Stomach (tissue), 4 donors: ENCODE measurements around the gene C11orf86.

Experiments used
- EP300 ChIP-seq: sonication (generic); formaldehyde crosslinking; IDR thresholded peaks from one replicate; pipeline ENCODE4 v1.6.1; 2017; ENCODE audit warnings: antibody characterized with exemption
- POLR2AphosphoS5 ChIP-seq, 3 donors: sonication (generic); formaldehyde crosslinking; IDR thresholded peaks; one replicate each; pipeline ENCODE4 v1.6.1; 2016; ENCODE audit warnings: antibody characterized with exemption in 3 of 3
- TF ChIP-seq, protein P1 (sequence below), 7 experiments: fragments of 450-650 bp in 4 of 7; fragments of 200-600 bp in 3 of 7; sonication (generic) in 3 of 7; IDR thresholded peaks; one replicate each; pipeline ENCODE4 v1.5.1; 2016 to 2019; ENCODE audit warnings: antibody characterized with exemption in 7 of 7, control low read depth in 2 of 7, mild to moderate bottlenecking in 1 of 7

DNA sequence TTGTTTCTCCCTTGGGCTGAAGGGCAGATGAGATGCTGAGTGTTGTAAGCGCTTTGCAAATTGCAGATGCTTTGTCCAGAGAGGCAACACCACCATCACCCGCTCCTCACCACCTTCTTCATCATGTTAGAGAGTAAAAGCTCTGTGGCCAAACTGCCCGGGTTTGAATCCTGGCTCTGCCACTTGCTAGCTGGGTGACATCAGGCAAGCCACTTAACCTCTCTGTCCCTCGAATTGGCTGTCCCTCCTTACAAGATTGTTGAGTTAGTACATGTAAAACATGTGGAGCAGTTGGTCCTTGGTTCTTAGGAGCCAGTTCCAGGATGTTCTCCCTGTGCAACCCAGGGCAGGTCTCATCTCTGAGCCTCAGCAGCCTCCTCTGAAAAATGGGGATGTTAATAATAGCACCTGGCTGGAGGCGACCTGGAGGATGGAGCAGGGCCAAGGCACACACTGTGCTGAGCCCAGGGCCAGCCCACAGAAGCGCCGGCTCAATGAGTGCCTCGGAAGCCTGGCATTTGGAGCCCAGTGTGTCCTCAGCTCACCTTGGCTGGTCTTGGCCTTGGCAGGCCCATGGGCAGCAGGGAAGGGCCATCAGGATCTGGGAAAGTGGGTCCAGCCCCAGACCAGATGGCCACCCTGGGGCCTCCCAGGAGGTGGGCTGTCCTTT lies 10.5 kb downstream of the C11orf86 start:
- TF ChIP-seq, protein P1, sequence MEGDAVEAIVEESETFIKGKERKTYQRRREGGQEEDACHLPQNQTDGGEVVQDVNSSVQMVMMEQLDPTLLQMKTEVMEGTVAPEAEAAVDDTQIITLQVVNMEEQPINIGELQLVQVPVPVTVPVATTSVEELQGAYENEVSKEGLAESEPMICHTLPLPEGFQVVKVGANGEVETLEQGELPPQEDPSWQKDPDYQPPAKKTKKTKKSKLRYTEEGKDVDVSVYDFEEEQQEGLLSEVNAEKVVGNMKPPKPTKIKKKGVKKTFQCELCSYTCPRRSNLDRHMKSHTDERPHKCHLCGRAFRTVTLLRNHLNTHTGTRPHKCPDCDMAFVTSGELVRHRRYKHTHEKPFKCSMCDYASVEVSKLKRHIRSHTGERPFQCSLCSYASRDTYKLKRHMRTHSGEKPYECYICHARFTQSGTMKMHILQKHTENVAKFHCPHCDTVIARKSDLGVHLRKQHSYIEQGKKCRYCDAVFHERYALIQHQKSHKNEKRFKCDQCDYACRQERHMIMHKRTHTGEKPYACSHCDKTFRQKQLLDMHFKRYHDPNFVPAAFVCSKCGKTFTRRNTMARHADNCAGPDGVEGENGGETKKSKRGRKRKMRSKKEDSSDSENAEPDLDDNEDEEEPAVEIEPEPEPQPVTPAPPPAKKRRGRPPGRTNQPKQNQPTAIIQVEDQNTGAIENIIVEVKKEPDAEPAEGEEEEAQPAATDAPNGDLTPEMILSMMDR (IDR thresholded peaks at IDR 0.05): no peak
- TF ChIP-seq EP300: no peak
- TF ChIP-seq POLR2AphosphoS5 (IDR thresholded peaks at IDR 0.05): no peak
